ENCODE measurements around the gene NDUFAF8.

- no peak for TF ChIP-seq CTCF (IDR thresholded peaks at IDR 0.05 in 2 of 3, conservative IDR thresholded peaks at IDR 0.05 in 1 of 3; ENCODE audit: borderline replicate concordance in 1 of 3, insufficient read depth in 1 of 3, low read depth in 2 of 3, low read length in 2 of 3)
- no peak for TF ChIP-seq RAD21 (IDR thresholded peaks at IDR 0.05; ENCODE audit: low read depth)
- no peak for TF ChIP-seq EZH2phosphoT487 (IDR thresholded peaks at IDR 0.05; ENCODE audit: borderline replicate concordance)
- no peak for TF ChIP-seq SP1 (IDR thresholded peaks at IDR 0.05; ENCODE audit: low read depth)
- TF ChIP-seq POLR2A (IDR thresholded peaks at IDR 0.05; ENCODE audit: borderline replicate concordance, extremely low read depth, insufficient read depth, insufficient read length), result no peak
- no peak for TF ChIP-seq ZFX (IDR thresholded peaks at IDR 0.05)
- TF ChIP-seq EZH2 (IDR thresholded peaks at IDR 0.05), result no peak
- TF ChIP-seq EGR1 (IDR thresholded peaks at IDR 0.05; ENCODE audit: low read depth), result no peak
- no peak for TF ChIP-seq POLR2AphosphoS5 (IDR thresholded peaks at IDR 0.05; ENCODE audit: low read depth, low read length)
- TF ChIP-seq CEBPB (IDR thresholded peaks at IDR 0.05; ENCODE audit: low read depth), result no peak
- TF ChIP-seq ZBTB33 (IDR thresholded peaks at IDR 0.05; ENCODE audit: extremely low read depth, insufficient replicate concordance, low read length), result no peak
- no peak for TF ChIP-seq YY1 (IDR thresholded peaks at IDR 0.05; ENCODE audit: extremely low read depth, insufficient replicate concordance, low read depth, low read length)
Measured at GRCh38 chr17:81265576-81265975, 26.5 kb downstream of the NDUFAF8 start.

Data from HCT116 (cell line).